GM21723 (cell line): ENCODE data around the gene FGF14.

ENCODE experiments used
- ATAC-seq: cut with Tn5 transposase; IDR thresholded peaks from one replicate; pipeline ENCODE4 v1.9.1; 2021; ENCODE audit warnings: mild to moderate bottlenecking, moderate library complexity; ENCODE audit not compliant: unreplicated experiment

Gene FGF14

DNA sequence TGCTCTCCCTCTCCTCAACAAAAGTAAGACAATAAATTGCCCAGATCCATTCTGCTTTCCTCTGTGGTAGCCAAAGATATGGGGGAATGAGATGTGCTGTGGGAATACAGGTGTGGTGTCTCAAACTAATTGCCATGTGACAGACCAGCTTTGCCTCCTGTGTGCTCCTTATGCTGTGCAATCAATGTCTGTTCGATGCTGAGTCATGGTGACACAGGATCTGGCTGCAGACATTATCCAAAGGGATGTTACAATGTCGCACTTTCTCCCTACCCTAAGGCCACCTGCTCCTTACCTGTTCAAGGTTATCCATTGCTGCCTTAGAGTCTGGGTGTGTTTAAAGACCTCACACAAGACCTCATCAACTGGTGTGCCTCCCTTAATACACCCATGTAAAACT lies 32.5 kb downstream of the FGF14 start:
- no peak for ATAC-seq

DNA sequence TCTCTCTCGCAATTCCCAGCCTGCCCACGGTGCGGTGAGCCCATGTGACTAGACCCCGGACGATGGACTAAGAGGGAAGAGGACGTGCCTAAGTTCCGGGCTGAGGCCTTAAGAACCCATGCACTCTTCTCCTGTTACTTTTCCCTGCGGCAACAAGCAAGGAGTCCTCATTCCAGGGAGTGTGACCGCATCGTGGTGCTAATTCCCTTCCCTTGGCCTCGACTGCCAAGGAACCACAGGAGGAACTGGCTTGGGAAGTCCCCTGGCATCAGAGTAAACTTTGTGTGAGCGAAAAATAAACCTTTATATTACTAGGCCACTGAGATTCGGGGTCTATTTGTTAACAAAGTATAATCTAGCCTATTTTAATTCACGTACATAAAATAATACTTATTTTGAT lies 34.0 kb downstream of the FGF14 start:
- ATAC-seq, result no peak

DNA sequence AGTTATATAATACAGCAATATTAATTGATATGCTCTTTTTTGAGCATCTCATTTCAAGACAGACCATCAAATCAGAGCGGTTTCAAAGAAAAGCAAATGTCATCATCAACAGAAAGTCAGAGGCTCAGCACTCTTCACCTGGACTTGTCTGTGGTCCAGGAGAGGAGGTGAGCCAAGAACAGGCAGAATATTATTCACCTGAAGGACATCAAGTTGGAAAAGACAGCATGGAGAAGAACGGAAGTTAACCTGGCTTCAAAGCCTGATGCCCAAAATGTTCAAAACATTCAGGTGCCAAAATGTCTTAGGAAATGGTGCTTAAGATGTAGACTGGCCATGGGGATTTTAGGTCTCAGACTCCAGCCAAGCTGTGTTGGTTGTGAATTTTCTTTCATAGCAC lies 40.7 kb downstream of the FGF14 start:
- ATAC-seq, result no peak

DNA sequence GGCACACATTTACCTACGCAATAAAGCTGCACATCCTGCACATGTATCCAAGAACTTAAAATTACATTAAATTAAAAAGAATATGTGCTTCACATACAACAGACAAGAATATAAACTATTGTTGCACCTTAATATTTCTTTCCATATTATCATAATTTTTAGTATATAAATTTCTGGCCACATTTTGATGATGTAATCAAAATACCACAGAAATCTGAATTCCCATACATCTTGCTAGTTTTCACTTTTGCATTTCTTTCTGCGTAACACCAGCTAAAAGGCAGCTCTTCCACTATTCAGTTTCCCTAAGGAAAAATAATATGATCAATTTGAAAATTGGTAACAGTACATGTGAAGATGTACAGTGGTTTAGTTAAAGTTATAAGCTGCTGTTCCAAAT lies 42.6 kb downstream of the FGF14 start:
- no peak for ATAC-seq

DNA sequence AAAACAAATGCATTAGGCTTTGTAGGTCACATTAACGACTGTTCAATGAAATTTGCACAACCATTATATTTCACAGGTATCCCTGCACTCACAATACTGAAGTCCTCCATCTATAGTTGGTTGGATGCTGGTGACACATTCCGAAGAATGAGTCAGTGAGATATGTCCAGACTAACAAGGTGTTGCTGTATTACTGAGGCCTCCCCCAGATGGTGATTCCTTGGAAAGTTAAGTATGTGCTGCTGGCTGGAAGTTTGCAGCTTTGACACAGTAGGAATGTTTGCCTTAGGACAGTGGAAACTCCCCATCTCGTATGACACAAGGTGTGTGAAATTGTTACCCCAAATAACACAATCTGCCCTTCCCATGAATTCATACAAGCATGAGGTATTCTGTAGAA lies 46.6 kb downstream of the FGF14 start:
- no peak for ATAC-seq

DNA sequence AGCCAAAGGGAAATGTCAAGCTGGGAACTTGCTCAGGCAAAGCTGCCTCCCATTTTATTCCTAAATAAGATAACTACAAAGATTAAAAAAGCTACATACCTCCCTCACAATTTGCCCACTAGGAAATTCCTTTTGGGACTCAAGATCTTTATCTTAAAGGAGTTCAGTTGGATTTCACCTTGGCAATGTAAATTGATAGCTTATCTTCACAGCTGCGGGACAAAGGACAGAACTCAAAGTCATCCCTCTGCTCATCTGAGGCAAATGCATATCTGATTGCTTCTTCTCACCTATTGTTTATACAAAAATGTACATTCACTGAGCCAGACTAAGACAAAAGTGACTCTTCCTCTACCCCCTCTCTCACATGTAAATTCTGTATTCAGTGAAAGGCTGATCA lies 47.8 kb downstream of the FGF14 start:
- no peak for ATAC-seq

DNA sequence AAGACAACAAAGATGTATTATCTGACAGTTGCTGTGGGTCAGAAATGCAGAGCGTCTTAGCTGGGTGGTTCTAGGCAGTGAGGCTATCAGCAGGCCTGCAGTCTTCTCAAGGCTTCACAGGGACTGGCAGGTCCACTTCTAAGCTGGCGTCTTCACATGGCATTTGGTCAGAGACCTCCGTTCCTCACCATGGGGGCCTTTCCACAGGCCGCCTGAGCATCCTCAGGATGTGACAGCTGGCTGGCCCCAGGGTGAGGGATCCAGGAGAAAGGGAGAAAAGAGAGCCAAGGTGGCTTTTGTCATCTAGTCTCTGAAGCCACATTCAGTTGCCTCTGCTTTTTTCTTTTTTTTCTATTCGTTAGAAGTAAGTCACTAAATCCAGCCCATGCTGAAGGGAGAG lies 50.3 kb downstream of the FGF14 start:
- no peak for ATAC-seq

DNA sequence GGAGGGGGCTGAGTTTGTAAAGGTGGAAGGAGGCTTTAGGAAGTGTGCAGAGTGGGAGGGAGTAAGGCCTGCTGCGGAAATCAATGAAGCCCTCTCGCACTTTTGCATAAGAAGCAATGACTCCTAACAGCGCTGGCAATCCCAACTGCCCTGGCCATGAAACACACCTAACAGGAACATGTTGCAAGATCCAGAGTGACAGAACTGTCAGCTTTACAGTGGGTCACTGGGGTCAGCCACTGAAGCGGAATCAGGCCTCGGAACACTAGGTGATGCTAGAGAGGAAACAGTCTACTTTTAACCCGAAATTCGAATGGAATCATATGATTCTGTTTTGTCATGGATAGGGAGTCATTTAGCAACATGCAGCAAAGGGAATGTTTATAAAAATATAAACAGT lies 54.4 kb downstream of the FGF14 start:
- ATAC-seq, result no peak

DNA sequence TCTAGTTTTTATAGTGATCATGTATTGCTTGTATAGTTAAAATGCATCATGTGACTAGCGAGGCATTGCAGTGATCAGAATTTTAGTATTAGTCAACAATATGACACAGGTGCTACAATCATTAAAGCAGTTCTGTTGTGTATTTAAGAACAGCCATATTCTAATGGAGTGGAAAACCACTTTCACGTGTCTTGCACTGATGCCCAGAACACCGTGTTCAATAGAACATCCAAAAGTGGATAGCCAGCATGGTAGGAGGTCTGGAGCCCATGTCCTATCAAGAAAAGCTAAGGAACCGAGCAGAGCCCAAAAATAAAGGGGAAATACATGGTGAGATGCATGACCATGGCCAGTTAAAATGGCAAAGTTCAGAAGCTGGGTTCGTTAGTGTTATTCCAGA lies 55.1 kb downstream of the FGF14 start:
- no peak for ATAC-seq

DNA sequence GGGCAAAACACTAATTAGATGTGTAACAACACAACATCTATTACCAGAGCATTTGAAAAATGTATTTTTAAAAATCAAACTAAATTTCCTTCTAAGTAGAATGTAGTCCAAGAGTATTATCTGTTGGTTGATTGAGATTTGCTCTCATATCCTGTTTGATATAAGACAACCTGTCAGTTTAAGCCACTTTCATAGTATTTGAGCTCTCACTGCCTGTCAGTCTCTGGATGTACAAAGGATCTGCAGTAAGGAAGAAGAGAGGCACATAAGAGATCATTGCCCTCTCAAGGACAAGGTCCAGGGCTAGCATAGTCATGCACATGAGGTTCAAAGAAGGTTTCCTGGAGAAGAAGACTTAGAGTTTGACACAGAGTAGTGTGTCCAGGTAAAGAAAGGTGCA lies 57.4 kb downstream of the FGF14 start:
- ATAC-seq, result no peak

DNA sequence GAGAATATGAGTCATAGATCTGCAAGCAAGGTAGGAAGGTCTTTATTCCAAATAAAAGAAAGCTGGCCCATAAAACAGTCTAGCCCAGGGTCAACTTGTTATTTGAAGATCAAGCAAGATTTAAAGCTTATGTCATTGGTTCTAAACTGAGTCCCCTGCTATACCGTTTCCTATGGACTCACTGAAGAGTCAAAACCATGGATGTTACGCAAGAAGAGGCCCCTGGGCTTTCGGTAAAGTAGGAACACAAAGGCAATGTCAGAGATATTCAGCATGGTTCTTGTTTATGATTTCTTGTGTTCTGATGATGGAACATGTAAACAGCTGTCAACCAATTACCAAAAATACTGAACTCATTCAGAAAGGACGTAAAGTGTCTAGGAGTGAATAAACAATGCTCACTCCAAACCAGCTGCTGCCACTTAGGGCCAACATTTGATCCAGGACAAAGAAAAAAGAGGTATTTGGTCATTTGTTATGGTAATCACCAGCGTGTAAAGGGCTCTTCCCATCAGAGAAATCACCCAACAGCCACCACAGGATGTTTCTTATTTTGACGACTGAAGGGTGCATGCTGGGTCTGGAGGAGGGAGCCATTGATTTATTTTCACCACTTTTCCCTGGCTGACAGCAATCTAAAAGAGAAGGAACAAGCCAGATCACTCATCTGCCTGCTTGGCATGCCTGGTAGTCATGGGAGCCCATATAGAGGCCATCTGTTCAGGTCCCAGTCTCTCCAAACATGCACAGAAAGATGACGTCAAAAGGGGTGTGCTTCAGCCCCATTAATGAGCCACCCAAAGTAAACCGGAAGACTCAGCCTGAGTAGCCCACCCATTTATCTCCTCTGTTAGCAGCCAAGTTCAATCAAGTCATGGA lies 68.3 kb downstream of the FGF14 start:
- no peak for ATAC-seq

DNA sequence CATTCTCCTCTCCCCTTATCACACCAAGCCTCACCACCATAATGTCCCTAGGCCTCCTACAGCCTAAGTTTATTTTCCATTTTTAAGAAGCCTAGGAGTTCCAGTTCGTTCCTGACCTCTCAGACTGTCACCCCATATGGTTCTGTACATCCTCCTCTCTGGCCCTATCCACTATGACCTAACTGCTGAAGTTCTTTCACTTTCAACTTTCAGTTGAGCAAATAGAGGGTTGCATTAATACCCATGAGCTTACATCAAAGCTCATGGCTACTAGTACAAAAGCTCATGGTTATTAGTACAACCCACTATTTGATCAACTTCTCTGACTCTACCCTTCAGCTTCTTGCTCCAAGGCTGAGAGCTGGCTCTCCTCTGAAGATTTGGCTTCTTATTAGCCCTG lies 72.9 kb downstream of the FGF14 start:
- ATAC-seq, result no peak

DNA sequence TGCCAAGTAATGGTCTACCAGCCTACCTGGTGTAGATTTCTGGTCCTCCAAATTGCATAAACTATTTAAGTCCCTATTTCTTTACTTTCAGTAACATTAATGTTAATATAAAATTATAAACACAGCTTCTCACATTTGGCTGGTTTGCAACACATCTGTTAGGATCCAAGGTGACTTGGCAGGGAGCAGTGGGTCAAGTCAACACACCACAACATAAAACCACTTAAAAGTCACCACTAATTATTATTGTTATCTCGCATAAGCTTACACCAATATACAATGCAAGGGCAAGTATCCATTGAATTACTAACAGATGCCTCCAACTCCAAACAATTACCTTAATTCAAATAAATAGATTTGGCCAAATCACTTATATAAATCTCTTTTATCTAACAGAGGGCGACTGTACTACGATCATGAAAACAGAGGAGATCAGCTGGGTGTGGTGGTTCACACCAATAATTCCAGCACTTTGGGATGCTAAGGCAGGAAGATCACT lies 74.7 kb downstream of the FGF14 start:
- no peak for ATAC-seq

DNA sequence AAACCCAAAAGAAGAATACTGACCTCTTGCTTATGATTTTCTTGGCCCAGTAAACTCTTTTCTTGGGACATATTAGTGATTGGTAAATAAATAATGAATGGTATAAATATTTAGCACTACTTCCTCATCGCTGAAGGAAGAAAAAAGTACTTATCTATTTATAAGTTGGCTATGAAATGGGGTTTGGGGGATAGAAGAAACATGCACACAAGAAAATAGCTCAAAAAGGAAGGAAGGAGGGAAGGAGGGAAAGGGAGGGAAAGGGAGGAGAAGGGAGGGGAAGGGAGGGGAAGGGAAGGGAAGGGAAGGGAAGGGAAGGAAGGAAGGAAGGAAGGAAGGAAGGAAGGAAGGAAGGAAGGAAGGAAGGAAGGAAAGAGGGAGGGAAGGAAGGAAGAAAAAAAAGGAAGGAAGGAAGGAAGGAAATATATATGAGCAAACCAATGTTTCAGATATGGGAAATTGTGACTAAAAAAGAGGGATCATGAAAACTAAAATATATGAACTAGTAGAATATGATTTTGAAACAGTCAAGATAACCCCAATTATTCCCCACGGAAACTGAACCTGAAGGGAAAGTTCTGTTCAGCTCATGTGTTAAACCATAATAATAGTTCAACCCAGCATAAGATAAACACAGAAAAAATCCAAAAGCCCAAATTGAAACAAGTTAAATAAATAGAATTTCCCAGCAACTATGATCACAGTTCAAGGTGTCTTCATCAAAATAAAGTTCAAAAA lies 75.3 kb downstream of the FGF14 start:
- no peak for ATAC-seq

DNA sequence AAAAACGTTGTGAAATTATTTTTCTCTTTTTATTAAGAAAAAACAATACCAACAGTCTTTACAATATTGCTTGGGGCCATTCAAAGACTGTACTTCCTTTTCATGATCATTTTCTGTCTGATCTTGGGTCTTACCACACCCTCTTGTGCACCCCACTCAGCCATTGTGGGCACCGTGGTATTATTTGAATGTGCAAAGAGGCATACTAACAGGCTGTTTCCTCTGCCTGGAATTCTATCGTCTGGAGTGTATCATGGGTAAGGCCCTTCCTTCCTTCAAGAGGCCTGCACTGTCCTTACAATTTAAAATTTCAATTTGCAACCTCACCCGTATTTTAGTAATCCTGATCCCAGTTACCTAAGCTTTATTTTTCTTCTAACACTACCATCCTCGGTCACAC lies 76.5 kb downstream of the FGF14 start:
- ATAC-seq, result no peak

DNA sequence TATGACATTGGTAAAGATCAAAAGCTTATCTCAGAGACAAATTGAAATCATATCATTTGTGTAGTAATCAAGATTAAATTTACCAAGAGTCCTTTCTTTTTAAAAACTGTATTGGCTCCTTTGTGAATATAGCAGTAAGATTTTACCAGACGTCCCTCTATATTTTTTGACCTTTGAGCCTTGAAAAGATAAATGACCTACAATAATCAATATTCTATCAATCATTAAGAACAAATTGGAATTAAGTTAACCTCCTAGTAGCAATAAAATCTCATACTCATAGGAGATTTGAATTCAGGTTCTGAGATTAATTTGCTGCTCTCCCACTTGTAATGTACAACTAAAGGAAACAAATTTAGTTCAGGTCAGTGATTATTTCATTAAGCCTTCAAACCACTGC lies 78.3 kb downstream of the FGF14 start:
- no peak for ATAC-seq

DNA sequence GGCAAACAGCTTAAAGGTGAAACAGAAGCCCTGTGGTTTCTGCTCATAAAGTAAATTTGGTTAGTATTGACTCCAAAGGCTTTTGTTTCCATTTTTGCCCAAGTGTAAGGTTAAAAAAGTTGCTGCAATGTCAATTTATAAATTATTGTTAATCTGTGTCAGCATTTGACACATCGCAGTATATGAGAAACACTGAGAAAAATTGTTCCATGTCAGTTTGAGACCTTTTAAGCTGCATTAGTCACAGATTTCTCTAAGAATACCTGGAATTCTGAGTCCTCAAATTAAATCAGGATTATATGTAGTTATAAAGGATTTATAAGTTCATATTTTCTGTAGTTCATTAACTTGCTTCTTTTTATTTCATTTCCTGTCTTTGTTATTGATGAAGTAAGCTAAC lies 78.8 kb downstream of the FGF14 start:
- ATAC-seq, result no peak

DNA sequence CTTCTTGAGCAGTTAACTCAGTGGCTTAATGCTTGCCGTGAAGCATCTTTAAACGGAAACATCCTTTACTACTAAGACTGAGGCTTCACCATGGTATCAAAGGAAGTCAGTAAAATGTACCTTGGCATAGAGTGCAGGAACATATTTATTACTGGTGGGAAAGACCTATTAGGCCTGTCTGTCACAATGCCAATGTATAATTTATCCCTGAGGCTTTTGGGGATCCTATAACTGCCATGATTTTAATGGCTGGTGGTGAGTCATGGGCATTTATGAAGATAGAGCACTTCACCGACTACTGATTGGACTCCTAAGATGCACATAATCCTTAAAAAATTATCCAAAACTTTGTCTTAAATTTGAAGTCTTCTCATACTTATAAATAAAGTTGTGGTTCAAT lies 79.6 kb downstream of the FGF14 start:
- ATAC-seq, result no peak

DNA sequence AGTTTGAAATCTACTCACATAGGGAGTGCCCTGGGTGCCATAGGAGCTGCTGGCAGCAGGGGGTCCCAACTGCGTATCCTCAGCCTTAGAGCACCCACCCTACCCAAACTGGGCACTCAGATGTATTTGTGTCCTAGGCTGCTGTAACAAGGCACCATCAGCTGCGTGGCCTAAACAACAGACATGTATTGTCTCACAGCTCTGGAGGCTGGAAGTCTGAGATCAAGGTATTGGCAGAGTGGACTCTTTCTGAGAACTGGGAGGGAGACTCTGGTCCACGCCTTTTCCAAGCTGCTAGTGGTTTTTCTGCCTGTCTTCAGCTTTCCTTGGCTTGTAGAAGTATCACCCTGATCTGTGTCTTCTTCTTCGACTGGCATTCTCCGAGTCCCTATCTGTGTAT lies 83.6 kb downstream of the FGF14 start:
- no peak for ATAC-seq

DNA sequence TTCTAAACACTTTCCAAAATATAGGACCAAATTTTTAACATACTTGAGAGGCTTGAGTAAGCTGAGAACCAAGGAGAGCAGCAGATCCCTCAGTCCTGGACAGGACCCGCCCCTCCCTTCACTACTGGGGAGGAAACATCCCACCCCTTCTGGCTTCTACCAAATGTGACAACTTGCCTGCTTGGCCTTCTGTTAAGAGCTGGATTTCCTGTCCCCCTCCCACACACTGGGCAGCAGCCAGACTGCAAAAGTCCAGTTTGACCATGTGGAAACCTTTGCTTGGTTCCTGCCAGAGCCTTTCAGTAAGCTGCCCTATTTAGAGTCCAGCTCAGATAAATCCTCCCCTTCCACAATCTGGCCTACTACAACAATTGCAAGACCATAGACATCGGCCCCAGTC lies 84.3 kb downstream of the FGF14 start:
- ATAC-seq, result no peak

DNA sequence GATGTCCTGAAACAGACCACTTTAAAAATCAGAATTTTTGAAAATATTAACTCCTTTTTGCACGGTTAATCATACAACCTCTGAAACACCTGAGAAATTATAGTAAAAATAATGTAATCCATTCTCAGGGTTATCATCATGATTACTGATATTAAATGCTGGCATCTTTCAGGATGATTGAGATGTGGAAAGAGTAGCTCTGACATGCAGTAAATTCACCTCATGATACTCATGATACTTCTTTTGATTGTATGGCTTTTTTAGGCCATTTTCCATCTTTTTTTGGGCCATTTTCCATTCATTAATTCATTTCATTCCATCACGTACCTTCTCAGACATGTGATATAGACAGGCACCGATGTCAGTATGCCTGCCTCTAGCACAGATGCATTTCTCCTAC lies 85.1 kb downstream of the FGF14 start:
- ATAC-seq, result no peak

DNA sequence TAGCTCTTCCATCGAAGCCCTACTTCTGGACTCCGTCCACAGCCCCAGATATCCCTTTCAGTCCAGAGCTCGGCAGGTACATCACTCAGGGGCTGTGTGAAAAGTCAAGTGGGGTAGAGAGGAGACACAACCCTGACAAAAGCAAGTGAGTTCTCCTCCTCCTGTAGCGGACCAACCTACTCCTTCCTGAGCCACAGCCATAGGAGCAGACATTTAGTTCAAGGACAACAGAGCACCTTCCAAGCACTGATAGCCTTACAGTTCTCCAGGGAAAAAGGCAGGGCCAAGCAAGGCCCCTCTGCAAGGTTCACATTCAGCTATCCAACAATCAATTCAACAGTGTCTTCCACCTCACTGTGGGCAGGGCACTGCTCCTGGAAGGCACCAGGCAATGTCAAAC lies 89.0 kb downstream of the FGF14 start:
- no peak for ATAC-seq
